ENCODE measurements around the gene HPD.

- TF ChIP-seq POLR2A (IDR thresholded peaks at IDR 0.05) (no peak), CTCF (IDR thresholded peaks at IDR 0.05) (no peak)
Observed at GRCh38 chr12:121889274-121889624, 30.6 kb upstream of the HPD start.
